ENCODE measurements around the gene CEP350. TPM values are rescaled to one million over a fixed set of nuclear protein-coding genes. Genes with fewer than 3 reads are reported as not detected.
A peak's percentile ranks its signal among the peaks of the same experiment; 100 is the strongest.

Gene CEP350
- polyA plus RNA-seq, 3 donors, result 6.7 to 19.8 (median 9.0) TPM

DNA sequence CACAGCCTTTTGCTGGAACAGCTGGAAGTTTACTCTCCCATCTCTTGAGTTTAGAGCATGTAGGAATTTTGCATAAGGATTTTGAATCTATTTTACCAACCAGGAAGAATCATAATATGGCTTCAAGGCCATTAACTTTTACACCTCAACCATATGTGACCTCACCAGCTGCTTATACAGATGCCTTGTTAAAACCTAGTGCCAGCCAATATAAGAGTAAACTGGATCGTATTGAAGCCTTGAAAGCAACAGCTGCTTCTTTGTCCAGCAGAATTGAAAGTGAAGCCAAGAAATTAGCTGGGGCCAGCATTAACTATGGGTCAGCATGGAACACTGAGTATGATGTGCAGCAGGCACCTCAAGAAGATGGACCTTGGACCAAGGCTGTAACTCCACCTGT, 65.4 kb downstream of the CEP350 start:
- Histone ChIP-seq H3K4me1 (ENCODE audit: control insufficient read depth in 1 of 2, insufficient read depth in 2 of 2, low read length in 2 of 2) (no peaks in the 10 kb centered on the region), H3K27me3 (ENCODE audit: control insufficient read depth in 2 of 2, insufficient read depth in 2 of 2, low read length in 2 of 2) (no peaks in the 10 kb centered on the region), H3K4me2 (replicated peaks; ENCODE audit: extremely low read depth, low read length, poor library complexity, severe bottlenecking) (no peak overlapping the region), H3K27ac (ENCODE audit: low read depth in 1 of 2, low read length in 2 of 2) (no peak overlapping the region), H3K9ac (ENCODE audit: insufficient read depth, low read length, poor library complexity, severe bottlenecking) (no peak overlapping the region), H3K4me3 (replicated peaks in 1 of 3; ENCODE audit: low read depth in 2 of 3, low read length in 3 of 3) (no peak overlapping the region), H2AFZ (ENCODE audit: insufficient read depth, low read depth, low read length, poor library complexity, severe bottlenecking) (no peak overlapping the region), H3K36me3 (replicated peaks in 1 of 2; ENCODE audit: control insufficient read depth in 1 of 2, insufficient read depth in 2 of 2, low read length in 2 of 2) (peaks cover 91 to 96% of the 10 kb centered on the region in 2 donors), H3K79me2 (ENCODE audit: insufficient read depth, low read length) (no peaks in the 10 kb centered on the region), H3K9me3 (replicated peaks in 1 of 2; ENCODE audit: control insufficient read depth in 1 of 2, insufficient read depth in 1 of 2, low read length in 2 of 2) (no peaks in the 10 kb centered on the region), H4K20me1 (ENCODE audit: insufficient read depth, low read length) (peaks cover 13% of the 10 kb centered on the region)
- Mint-ChIP-seq H3K27ac (no peak overlapping the region), H3K4me3 (no peak overlapping the region), H3K27me3 (ENCODE audit: low read depth in 3 of 3) (no peaks in the 10 kb centered on the region), H3K4me1 (no peaks in the 10 kb centered on the region), H3K9me3 (peaks cover 0 to 1% (median 0%) of the 10 kb centered on the region in 7 donors), H3K36me3 (peaks cover 70 to 82% of the 10 kb centered on the region in 2 donors)
- 100% methylated on average over 1 of the region's 1 CpG for WGBS (ENCODE audit: insufficient coverage)
- intact Hi-C loops (cut with micrococcal nuclease), result no loop called here
- no peak for DNase-seq
- TF ChIP-seq, protein P1, sequence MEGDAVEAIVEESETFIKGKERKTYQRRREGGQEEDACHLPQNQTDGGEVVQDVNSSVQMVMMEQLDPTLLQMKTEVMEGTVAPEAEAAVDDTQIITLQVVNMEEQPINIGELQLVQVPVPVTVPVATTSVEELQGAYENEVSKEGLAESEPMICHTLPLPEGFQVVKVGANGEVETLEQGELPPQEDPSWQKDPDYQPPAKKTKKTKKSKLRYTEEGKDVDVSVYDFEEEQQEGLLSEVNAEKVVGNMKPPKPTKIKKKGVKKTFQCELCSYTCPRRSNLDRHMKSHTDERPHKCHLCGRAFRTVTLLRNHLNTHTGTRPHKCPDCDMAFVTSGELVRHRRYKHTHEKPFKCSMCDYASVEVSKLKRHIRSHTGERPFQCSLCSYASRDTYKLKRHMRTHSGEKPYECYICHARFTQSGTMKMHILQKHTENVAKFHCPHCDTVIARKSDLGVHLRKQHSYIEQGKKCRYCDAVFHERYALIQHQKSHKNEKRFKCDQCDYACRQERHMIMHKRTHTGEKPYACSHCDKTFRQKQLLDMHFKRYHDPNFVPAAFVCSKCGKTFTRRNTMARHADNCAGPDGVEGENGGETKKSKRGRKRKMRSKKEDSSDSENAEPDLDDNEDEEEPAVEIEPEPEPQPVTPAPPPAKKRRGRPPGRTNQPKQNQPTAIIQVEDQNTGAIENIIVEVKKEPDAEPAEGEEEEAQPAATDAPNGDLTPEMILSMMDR (IDR thresholded peaks at IDR 0.05), result no peak

DNA sequence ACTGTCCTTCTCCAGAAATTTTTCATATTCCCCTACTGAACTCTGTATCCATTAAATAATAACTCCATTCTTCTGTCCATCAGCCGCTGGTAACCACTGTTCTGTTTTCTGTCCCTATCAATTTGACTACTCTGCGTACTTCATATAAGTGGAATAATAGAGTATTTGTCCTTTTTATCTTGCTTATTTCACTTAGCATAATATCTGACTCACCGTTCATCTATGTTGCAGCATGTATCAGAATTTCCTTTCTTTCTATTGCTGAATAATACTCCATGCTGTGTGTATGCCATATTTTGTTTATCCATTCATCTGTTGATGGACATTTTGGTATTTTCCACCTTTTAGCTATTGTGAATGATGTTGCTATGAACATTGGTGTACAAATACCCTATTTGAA, 71.9 kb downstream of the CEP350 start:
- Histone ChIP-seq H3K4me1 (ENCODE audit: control insufficient read depth in 1 of 2, insufficient read depth in 2 of 2, low read length in 2 of 2) (peaks cover 4 to 9% of the 10 kb centered on the region in 2 donors), H3K27ac (ENCODE audit: low read depth in 1 of 2, low read length in 2 of 2) (no peak overlapping the region), H3K27me3 (ENCODE audit: control insufficient read depth in 2 of 2, insufficient read depth in 2 of 2, low read length in 2 of 2) (no peaks in the 10 kb centered on the region), H3K9ac (ENCODE audit: insufficient read depth, low read length, poor library complexity, severe bottlenecking) (no peak overlapping the region), H2AFZ (ENCODE audit: insufficient read depth, low read depth, low read length, poor library complexity, severe bottlenecking) (no peak overlapping the region), H3K4me3 (replicated peaks in 1 of 3; ENCODE audit: low read depth in 2 of 3, low read length in 3 of 3) (no peak overlapping the region), H3K79me2 (ENCODE audit: insufficient read depth, low read length) (no peaks in the 10 kb centered on the region), H3K9me3 (replicated peaks in 1 of 2; ENCODE audit: control insufficient read depth in 1 of 2, insufficient read depth in 1 of 2, low read length in 2 of 2) (no peaks in the 10 kb centered on the region), H3K4me2 (replicated peaks; ENCODE audit: extremely low read depth, low read length, poor library complexity, severe bottlenecking) (no peak overlapping the region), H3K36me3 (replicated peaks in 1 of 2; ENCODE audit: control insufficient read depth in 1 of 2, insufficient read depth in 2 of 2, low read length in 2 of 2) (peaks cover 64 to 91% of the 10 kb centered on the region in 2 donors), H4K20me1 (ENCODE audit: insufficient read depth, low read length) (peaks cover 3% of the 10 kb centered on the region)
- DNase-seq, result no peak
- H3K27me3 Mint-ChIP-seq (ENCODE audit: low read depth in 3 of 3), result peaks cover 0 to 1% (median 0%) of the 10 kb centered on the region in 3 donors
- H3K36me3 Mint-ChIP-seq, result peaks cover 48 to 56% of the 10 kb centered on the region in 2 donors
- peak overlapping the region in 1 of 7 donors; percentile 38 for H3K27ac Mint-ChIP-seq
- intact Hi-C loops (cut with micrococcal nuclease), result no loop called here
- H3K4me3 Mint-ChIP-seq, result no peak overlapping the region
- no CpG with 5 or more reads among the region's 3 CpGs for WGBS (ENCODE audit: insufficient coverage)
- TF ChIP-seq, protein P1 (IDR thresholded peaks at IDR 0.05), result no peak
- peaks cover 0 to 1% (median 0%) of the 10 kb centered on the region in 7 donors for H3K9me3 Mint-ChIP-seq
- peaks cover 8% of the 10 kb centered on the region for H3K4me1 Mint-ChIP-seq

All from CD14-positive monocyte (primary cell).